HG02840 (cell line): ENCODE measurements around the gene NELL2.
"Not testable (repeated sequence)": the region's sequence is repeated elsewhere in the genome, so short reads cannot be mapped to it uniquely, and the experiment has no call there.

ENCODE experiments used
- ATAC-seq: cut with Tn5 transposase; IDR thresholded peaks from one replicate; pipeline ENCODE4 v1.9.1; 2021; ENCODE audit warnings: mild to moderate bottlenecking, moderate library complexity, moderate number of reproducible peaks; ENCODE audit not compliant: unreplicated experiment, low FRiP score

Gene NELL2

GRCh38 chr12:44703182-44703910, 172.8 kb downstream of the NELL2 start:
- ATAC-seq, result no peak

GRCh38 chr12:44697511-44697910, 178.6 kb downstream of the NELL2 start:
- no peak for ATAC-seq

GRCh38 chr12:44696542-44696941, 179.6 kb downstream of the NELL2 start:
- ATAC-seq, result no peak

GRCh38 chr12:44694017-44694416, 182.1 kb downstream of the NELL2 start:
- ATAC-seq, result no peak

GRCh38 chr12:44689587-44689986, 186.5 kb downstream of the NELL2 start:
- no peak for ATAC-seq

DNA sequence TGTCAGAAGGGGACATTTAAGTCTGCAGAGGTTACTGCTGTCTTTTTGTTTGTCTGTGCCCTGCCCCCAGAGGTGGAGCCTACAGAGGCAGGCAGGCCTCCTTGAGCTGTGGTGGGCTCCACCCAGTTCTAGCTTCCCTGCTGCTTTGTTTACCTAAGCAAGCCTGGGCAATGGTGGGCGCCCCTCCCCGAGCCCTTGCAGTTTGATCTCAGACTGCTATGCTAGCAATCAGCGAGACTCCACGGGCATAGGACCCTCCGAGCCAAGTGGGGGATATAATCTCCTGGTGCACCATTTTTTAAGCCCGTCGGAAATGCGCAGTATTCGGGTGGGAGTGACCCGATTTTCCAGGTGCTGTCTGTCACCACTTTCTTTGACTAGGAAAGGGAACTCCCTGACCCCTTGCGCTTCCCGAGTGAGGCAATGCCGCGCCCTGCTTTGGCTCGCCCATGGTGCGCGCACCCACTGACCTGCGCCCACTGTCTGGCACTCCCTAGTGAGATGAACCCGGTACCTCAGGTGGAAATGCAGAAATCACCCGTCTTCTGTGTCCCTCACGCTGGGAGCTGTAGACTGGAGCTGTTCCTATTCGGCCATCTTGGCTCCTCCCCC, 189.2 kb downstream of the NELL2 start:
- not testable (repeated sequence) for ATAC-seq

- no peak for ATAC-seq
These were observed 198.4 kb downstream of the NELL2 start for GRCh38 chr12:44677724-44678123.

DNA sequence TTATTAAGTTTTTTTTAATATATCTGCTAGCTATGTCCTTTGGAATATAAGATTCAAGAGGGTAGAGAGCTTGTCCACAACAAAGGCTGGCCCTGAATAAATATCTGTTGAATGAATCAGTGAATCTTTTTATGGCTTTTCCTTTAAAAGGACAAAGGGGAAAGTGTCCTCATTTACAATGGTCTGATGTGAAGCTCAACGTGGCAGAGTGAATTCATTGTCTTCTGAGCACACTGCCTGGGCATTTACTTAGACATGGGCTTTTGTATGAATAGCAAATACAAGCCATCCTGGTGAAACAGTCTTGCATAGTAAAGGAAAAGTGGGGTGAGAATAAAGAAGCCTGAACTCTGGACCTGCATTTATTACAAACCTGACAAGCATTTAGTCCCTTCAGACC, 201.2 kb downstream of the NELL2 start:
- no peak for ATAC-seq

DNA sequence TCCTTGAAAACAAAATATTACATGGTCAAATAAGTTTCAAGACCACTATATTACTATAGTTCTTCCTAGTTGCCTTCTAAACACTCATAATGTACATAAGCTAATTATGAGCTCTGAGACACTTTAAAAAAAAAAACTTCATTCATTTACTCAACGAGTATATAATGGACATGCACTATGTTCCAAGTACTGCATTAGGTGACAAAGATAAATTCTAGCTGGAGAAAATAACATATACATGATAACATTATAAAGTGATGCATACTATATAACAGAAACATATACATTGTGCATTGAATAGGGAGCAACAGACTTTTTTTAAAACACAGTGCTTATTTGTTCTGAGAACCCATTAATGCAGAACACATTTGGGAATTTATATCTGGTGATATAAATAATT, 202.3 kb downstream of the NELL2 start:
- ATAC-seq, result no peak

DNA sequence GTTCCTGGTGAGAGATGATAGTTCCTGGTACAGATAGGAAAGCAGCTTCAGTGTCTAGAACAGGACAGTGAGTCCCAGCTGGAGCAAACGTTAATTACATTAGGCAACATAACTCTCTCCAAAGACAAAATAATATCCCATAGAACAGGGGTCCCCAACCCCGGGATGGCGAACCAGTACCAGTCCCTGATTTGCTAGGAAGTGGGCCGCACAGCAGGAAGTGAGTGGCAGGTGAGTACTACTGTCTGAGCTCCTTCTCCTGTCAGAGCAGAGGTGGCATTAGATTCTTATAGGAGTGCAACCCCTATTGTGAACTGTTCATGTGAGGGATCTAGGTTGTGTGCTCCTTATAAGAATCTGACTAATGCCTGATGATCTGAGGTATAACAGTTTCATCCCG, 204.1 kb downstream of the NELL2 start:
- ATAC-seq, result no peak

DNA sequence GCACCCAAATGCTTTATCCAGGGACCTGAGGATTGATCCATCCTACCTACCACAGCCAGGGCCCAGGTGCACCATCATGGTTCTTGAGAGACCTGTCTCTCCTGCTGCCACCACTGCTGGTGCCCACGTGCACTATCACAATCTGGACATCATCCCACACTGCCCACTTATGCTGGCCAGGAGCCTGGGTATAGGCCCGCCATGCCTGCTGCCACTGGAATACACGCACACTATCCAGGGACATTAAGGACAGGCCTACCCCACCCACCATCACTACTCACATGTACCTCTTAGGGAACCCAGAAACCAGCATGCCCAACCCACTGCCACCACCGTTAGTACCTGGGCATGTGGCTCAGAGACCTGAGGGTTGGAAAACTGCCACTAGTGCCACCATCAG, 207.7 kb downstream of the NELL2 start:
- no peak for ATAC-seq

GRCh38 chr12:44667461-44667860, 208.7 kb downstream of the NELL2 start:
- ATAC-seq, result no peak

DNA sequence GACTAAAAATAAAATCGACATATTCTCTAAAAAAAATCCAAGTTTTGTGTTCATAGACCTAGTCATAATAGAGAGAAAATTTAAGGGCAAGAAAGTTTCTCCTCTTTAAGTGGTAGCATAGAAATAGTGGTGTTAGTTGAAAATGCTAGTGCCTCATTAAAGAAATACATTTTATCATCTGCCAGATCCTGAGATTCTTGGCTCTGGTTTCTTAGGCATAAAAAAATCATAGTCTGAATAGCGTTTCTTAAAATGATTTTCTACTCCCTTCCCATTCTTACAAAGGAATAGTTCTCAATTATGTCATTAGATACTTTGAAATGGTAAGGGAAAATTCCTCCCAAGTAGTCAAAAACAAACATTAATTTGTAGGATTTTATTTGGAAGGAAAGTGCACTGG, 212.8 kb downstream of the NELL2 start:
- no peak for ATAC-seq

DNA sequence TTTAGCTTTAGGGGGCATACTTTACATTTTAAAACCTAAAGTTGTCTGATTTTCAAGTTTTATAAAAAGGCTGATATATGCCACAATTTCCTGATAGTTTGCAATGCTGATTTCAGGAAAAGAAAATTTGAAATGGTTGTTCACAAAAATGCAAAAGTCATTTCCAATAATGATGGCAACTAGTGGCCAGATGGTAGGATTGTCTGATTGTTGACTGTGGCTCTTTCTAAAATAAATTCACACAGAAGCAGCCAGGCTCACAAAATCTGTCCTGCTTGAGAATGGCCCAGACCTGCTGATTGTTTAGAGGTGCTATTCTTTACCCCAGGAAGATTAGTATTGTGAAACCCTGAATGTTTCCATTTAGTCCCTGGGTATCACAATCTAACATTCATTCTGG, 220.3 kb downstream of the NELL2 start:
- no peak for ATAC-seq

DNA sequence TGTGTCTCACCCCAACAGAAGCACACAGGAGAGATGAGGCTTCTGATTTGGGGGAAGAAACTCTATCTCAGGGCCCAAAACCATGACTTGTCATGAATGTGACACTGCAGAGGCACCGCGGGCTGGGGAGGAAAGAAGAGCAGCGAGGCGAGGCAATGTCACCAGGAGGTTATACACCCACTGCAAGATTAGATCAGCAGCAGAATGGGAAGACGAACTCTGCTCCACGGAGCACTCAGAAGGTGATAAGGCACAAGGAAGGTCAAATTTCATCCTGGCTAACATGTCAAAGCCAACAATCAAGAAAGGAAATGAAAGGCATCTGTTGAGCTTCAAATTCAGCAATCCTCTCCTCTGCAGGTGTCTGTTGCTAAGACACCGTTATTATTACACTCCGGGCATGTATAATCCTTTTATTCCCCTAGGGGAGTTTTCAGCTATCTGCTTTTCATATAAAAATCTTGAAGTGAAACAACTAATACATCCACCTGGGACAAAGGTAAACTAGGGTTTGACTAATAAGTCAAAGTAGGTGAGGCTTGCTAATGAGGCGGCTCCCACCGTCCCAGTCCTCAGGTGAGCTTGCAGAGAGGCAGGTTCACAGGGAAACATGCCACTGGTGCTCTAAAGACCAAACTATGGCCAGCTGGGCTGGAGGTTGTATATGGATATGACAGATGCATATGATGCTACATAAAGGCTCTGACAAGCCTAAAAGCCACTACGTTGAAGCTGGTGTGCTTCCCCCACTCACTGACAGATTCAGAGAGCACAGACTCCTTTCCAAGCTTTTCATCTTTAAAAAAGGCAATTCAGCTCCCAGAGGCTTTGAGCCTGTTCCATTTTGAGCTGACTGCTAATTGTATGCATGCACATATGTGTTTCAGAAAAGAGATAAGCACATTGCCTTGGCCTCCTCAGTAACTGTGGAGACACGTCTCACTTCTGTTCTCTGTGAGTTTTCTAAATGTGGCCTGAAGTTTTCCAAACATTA, 221.2 kb downstream of the NELL2 start:
- ATAC-seq, result no peak

DNA sequence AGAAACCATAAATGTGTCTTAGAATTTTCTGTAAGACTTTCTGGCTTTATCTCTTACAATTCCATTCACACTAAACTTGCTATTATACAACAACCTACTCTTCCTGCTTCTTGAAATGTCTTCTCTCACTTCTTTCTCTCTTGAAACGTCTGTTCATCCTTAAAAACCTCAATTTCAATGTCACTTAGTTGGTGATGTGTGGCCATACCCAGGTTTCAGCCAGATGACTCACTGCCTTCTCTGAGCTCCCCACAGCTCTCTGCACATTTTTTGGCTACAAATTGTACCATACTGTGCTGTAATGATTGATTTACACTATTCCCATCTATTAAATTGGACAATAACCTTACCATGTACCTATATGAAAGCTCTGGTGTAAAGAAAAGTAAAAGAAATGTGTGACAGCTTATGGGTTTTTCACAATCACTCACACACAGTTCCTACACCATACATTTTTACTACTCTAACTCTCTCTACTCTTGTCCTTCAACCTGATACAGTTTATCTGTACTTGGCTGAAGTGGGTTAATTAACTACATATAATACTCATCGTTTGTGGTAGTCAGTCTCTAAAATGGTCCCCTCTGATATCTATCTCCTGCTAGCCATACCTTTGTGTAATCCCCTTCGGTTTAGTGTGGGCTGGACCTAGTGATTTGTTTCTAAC, 222.1 kb downstream of the NELL2 start:
- no peak for ATAC-seq

- no peak for ATAC-seq
These were observed 226.4 kb downstream of the NELL2 start for GRCh38 chr12:44649693-44650092.

GRCh38 chr12:44647917-44648690, 228.0 kb downstream of the NELL2 start:
- ATAC-seq, result no peak

DNA sequence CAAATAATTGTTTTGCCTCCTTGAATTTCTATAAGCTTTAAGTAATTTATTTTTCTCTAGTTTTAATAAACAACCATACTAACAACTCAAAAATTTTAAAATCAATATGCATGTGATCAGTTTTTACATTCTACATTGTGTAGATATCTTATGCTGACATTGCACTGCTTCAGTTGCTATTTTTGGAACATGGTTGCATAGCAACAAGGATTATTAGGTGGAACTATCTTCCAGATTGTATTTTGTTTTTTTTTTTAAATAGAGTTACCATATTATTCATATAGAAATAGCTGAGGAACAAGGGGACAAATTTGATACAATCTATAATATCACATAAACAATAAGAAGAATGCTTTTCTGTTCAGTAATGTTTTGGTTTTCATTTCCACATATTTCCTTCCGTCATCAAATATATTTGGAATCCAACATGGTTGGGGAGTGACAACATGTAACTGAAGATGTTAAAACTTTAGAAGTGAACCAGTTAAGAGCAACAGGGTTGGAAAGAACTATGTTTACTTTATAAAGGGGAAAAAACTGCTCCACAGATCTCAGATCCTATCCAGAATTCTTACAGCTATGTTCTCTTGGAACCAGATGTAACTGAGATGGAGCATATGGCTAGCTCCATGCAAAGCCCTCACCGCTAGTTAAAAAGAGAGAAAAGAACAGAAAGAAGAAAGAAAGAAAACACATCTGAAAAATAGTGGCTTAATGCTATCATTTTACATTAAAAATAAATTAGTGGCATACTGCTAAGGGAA, 235.5 kb downstream of the NELL2 start:
- no peak for ATAC-seq
